Measurements from ENCODE around the gene HMHB1. TPM values are rescaled to one million over a fixed set of nuclear protein-coding genes. Genes with fewer than 3 reads are reported as not detected.
A peak's percentile ranks its signal among the peaks of the same experiment; 100 is the strongest.

HMHB1 gene
- total RNA-seq, 2 experiments from 2014 or later, result not detected

GRCh38 chr5:143771189-143771588 lies 40.8 kb upstream of the HMHB1 start:
- H3K27me3 Mint-ChIP-seq, result peaks cover 3% of the 10 kb centered on the region
- intact Hi-C loops (cut with micrococcal nuclease), result no loop called here
- POLR2A ChIA-PET, result no interaction called here
- peaks cover 2% of the 10 kb centered on the region for H3K4me1 Mint-ChIP-seq (ENCODE audit: low read depth)
- no peaks in the 10 kb centered on the region for H3K36me3 Mint-ChIP-seq (ENCODE audit: low read depth)
- no peak for ATAC-seq
- H3K9me3 Mint-ChIP-seq, result no peaks in the 10 kb centered on the region
- H3K27ac Mint-ChIP-seq, result no peak overlapping the region
- TF ChIP-seq CTCF (IDR thresholded peaks at IDR 0.05), result no peak
- DNase-seq, result no peak
- no peak overlapping the region for H3K4me3 Mint-ChIP-seq
- CTCF ChIA-PET, result interaction anchor here (1.7 kb wide), 1 partner anchor 22 kb away, joined by 3 read pairs; no protein-coding TSS in a partner anchor

GRCh38 chr5:143771602-143772001 lies 40.4 kb upstream of the HMHB1 start:
- intact Hi-C loops (cut with micrococcal nuclease), result no loop called here
- H3K27me3 Mint-ChIP-seq, result peaks cover 3% of the 10 kb centered on the region
- H3K4me1 Mint-ChIP-seq (ENCODE audit: low read depth), result peaks cover 2% of the 10 kb centered on the region
- H3K9me3 Mint-ChIP-seq, result no peaks in the 10 kb centered on the region
- H3K36me3 Mint-ChIP-seq (ENCODE audit: low read depth), result no peaks in the 10 kb centered on the region
- H3K4me3 Mint-ChIP-seq, result no peak overlapping the region
- no peak for TF ChIP-seq CTCF (IDR thresholded peaks at IDR 0.05)
- no peak for ATAC-seq
- no peak for DNase-seq
- ChIA-PET POLR2A (no interaction called here), CTCF (no interaction called here)
- no peak overlapping the region for H3K27ac Mint-ChIP-seq

GRCh38 chr5:143772621-143773020 lies 39.3 kb upstream of the HMHB1 start:
- no peak for TF ChIP-seq CTCF (IDR thresholded peaks at IDR 0.05)
- Mint-ChIP-seq H3K36me3 (ENCODE audit: low read depth) (no peaks in the 10 kb centered on the region), H3K9me3 (no peaks in the 10 kb centered on the region), H3K4me3 (no peak overlapping the region), H3K27ac (no peak overlapping the region), H3K27me3 (peaks cover 3% of the 10 kb centered on the region), H3K4me1 (ENCODE audit: low read depth) (peaks cover 2% of the 10 kb centered on the region)
- ChIA-PET POLR2A (no interaction called here), CTCF (no interaction called here)
- ATAC-seq, result no peak
- intact Hi-C loops (cut with micrococcal nuclease), result no loop called here
- DNase-seq, result no peak

GRCh38 chr5:143775258-143775657 lies 36.7 kb upstream of the HMHB1 start:
- ATAC-seq (no peak), DNase-seq (peak; percentile 11)
- Mint-ChIP-seq H3K27me3 (no peaks in the 10 kb centered on the region), H3K4me1 (ENCODE audit: low read depth) (peaks cover 2% of the 10 kb centered on the region), H3K27ac (no peak overlapping the region), H3K36me3 (ENCODE audit: low read depth) (peaks cover 2% of the 10 kb centered on the region), H3K9me3 (peaks cover 2% of the 10 kb centered on the region), H3K4me3 (no peak overlapping the region)
- TF ChIP-seq CTCF (IDR thresholded peaks at IDR 0.05), result no peak
- POLR2A ChIA-PET, result no interaction called here
- CTCF ChIA-PET, result no interaction called here
- intact Hi-C loops (cut with micrococcal nuclease), result no loop called here

- Mint-ChIP-seq H3K9me3 (peaks cover 2% of the 10 kb centered on the region), H3K4me1 (ENCODE audit: low read depth) (peaks cover 2% of the 10 kb centered on the region), H3K27ac (no peak overlapping the region), H3K27me3 (peaks cover 2% of the 10 kb centered on the region), H3K4me3 (no peak overlapping the region), H3K36me3 (ENCODE audit: low read depth) (peaks cover 2% of the 10 kb centered on the region)
- ChIA-PET CTCF (no interaction called here), POLR2A (no interaction called here)
- DNase-seq (no peak), ATAC-seq (no peak)
- intact Hi-C loops (cut with micrococcal nuclease), result no loop called here
- TF ChIP-seq CTCF (IDR thresholded peaks at IDR 0.05), result no peak
Measured at GRCh38 chr5:143776951-143777350, 35.0 kb upstream of the HMHB1 start.

Measured in activated CD8-positive, alpha-beta T cell treated with anti-CD3 and anti-CD28 coated beads for 36 hours (primary cell).